Measurements from ENCODE around the gene CNPY3.

Gene CNPY3

GRCh38 chr6:42933205-42933604 lies 3.9 kb downstream of the CNPY3 start:
- DNase-seq (ENCODE audit: low read depth, low spot score), result no peak
- H3K4me3 ChIP-seq (ENCODE audit: low read depth, low read length), result no peak overlapping the region
- no peak for TF ChIP-seq CTCF (IDR thresholded peaks at IDR 0.05; ENCODE audit: low read depth, low read length)
- in situ Hi-C loops (cut with HindIII; ENCODE audit: low sequenced_read_pairs), result no loop called here

GRCh38 chr6:42935322-42935721 lies 6.0 kb downstream of the CNPY3 start:
- no peak overlapping the region for H3K4me3 ChIP-seq (ENCODE audit: low read depth, low read length)
- DNase-seq (ENCODE audit: low read depth, low spot score), result no peak
- in situ Hi-C loops (cut with HindIII; ENCODE audit: low sequenced_read_pairs), result no loop called here
- TF ChIP-seq CTCF (IDR thresholded peaks at IDR 0.05; ENCODE audit: low read depth, low read length), result no peak

- in situ Hi-C loops (cut with HindIII; ENCODE audit: low sequenced_read_pairs), result no loop called here
- TF ChIP-seq CTCF (IDR thresholded peaks at IDR 0.05; ENCODE audit: low read depth, low read length), result no peak
- DNase-seq (ENCODE audit: low read depth, low spot score), result no peak
- H3K4me3 ChIP-seq (ENCODE audit: low read depth, low read length), result no peak overlapping the region
These were observed 7.1 kb downstream of the CNPY3 start for GRCh38 chr6:42936398-42936797.

- H3K4me3 ChIP-seq (ENCODE audit: low read depth, low read length), result no peak overlapping the region
- in situ Hi-C loops (cut with HindIII; ENCODE audit: low sequenced_read_pairs), result no loop called here
- no peak for DNase-seq (ENCODE audit: low read depth, low spot score)
- no peak for TF ChIP-seq CTCF (IDR thresholded peaks at IDR 0.05; ENCODE audit: low read depth, low read length)
These were observed 8.5 kb downstream of the CNPY3 start for GRCh38 chr6:42937548-42938427.

- in situ Hi-C loops (cut with HindIII; ENCODE audit: low sequenced_read_pairs), result no loop called here
- TF ChIP-seq CTCF (IDR thresholded peaks at IDR 0.05; ENCODE audit: low read depth, low read length), result no peak
- DNase-seq (ENCODE audit: low read depth, low spot score), result no peak
- no peak overlapping the region for H3K4me3 ChIP-seq (ENCODE audit: low read depth, low read length)
These were observed 9.1 kb downstream of the CNPY3 start for GRCh38 chr6:42938428-42938796.

- in situ Hi-C loops (cut with HindIII; ENCODE audit: low sequenced_read_pairs), result no loop called here
- TF ChIP-seq CTCF (IDR thresholded peaks at IDR 0.05; ENCODE audit: low read depth, low read length), result no peak
These were observed 9.9 kb downstream of the CNPY3 start for GRCh38 chr6:42938987-42939809.

More at GRCh38 chr6:42938987-42939809, 9.9 kb downstream of the CNPY3 start:
- no peak for DNase-seq (ENCODE audit: low read depth, low spot score)
- no peak overlapping the region for H3K4me3 ChIP-seq (ENCODE audit: low read depth, low read length)

Data from astrocyte of the spinal cord (primary cell).